ENCODE results near the gene CSTF1.

Gene CSTF1

GRCh38 chr20:56440346-56441007, 48.0 kb downstream of the CSTF1 start:
- Histone ChIP-seq H2AFZ (ENCODE audit: low read depth) (0 out of 2 replicates have a peak overlapping the region, but pooled peaks have one; percentile 9), H3K79me2 (ENCODE audit: insufficient read depth, low read depth) (no peaks in the 10 kb centered on the region), H4K20me1 (ENCODE audit: insufficient read depth) (no peaks in the 10 kb centered on the region), H3K4me1 (ENCODE audit: low read depth, poor library complexity, severe bottlenecking) (peaks cover 47% of the 10 kb centered on the region), H3K27ac (peak overlapping the region; percentile 25; the same call in 1 of the 2 replicates), H3K27me3 (ENCODE audit: insufficient read depth, low read depth) (no peaks in the 10 kb centered on the region), H3K9ac (no peak overlapping the region), H3K4me2 (peak overlapping the region; percentile 83), H3K4me3 (IDR thresholded peaks at IDR 0.05; ENCODE audit: insufficient read depth, low read depth, low read length) (no peak overlapping the region), H3K36me3 (ENCODE audit: insufficient read depth) (no peaks in the 10 kb centered on the region)
- TF ChIP-seq CTCF (conservative IDR thresholded peaks at IDR 0.05; ENCODE audit: low read depth, low read length), result no peak

- Histone ChIP-seq H3K27me3 (ENCODE audit: insufficient read depth, low read depth) (no peaks in the 10 kb centered on the region), H2AFZ (ENCODE audit: low read depth) (peak overlapping the region; percentile 24; the same call in 1 of the 2 replicates), H4K20me1 (ENCODE audit: insufficient read depth) (no peaks in the 10 kb centered on the region), H3K27ac (no peak overlapping the region), H3K4me1 (ENCODE audit: low read depth, poor library complexity, severe bottlenecking) (peaks cover 47% of the 10 kb centered on the region), H3K9ac (no peak overlapping the region), H3K36me3 (ENCODE audit: insufficient read depth) (no peaks in the 10 kb centered on the region), H3K4me3 (IDR thresholded peaks at IDR 0.05; ENCODE audit: insufficient read depth, low read depth, low read length) (no peak overlapping the region), H3K4me2 (peak overlapping the region; percentile 41; the same call in 1 of the 2 replicates), H3K79me2 (ENCODE audit: insufficient read depth, low read depth) (no peaks in the 10 kb centered on the region)
- TF ChIP-seq CTCF (conservative IDR thresholded peaks at IDR 0.05; ENCODE audit: low read depth, low read length), result no peak
These were observed 50.2 kb downstream of the CSTF1 start for GRCh38 chr20:56442389-56443365.

- Histone ChIP-seq H3K4me3 (IDR thresholded peaks at IDR 0.05; ENCODE audit: insufficient read depth, low read depth, low read length) (no peak overlapping the region), H3K27me3 (ENCODE audit: insufficient read depth, low read depth) (no peaks in the 10 kb centered on the region), H2AFZ (ENCODE audit: low read depth) (no peak overlapping the region), H4K20me1 (ENCODE audit: insufficient read depth) (no peaks in the 10 kb centered on the region), H3K4me2 (no peak overlapping the region), H3K36me3 (ENCODE audit: insufficient read depth) (no peaks in the 10 kb centered on the region), H3K79me2 (ENCODE audit: insufficient read depth, low read depth) (no peaks in the 10 kb centered on the region), H3K4me1 (ENCODE audit: low read depth, poor library complexity, severe bottlenecking) (peaks cover 42% of the 10 kb centered on the region), H3K27ac (no peak overlapping the region), H3K9ac (no peak overlapping the region)
- no peak for TF ChIP-seq CTCF (conservative IDR thresholded peaks at IDR 0.05; ENCODE audit: low read depth, low read length)
These were observed 51.5 kb downstream of the CSTF1 start for GRCh38 chr20:56443654-56444540.

GRCh38 chr20:56445130-56445529, 52.7 kb downstream of the CSTF1 start:
- Histone ChIP-seq H2AFZ (ENCODE audit: low read depth) (no peak overlapping the region), H4K20me1 (ENCODE audit: insufficient read depth) (no peaks in the 10 kb centered on the region), H3K4me1 (ENCODE audit: low read depth, poor library complexity, severe bottlenecking) (peaks cover 29% of the 10 kb centered on the region), H3K79me2 (ENCODE audit: insufficient read depth, low read depth) (no peaks in the 10 kb centered on the region), H3K27ac (no peak overlapping the region), H3K9ac (no peak overlapping the region), H3K4me3 (IDR thresholded peaks at IDR 0.05; ENCODE audit: insufficient read depth, low read depth, low read length) (no peak overlapping the region), H3K27me3 (ENCODE audit: insufficient read depth, low read depth) (no peaks in the 10 kb centered on the region), H3K36me3 (ENCODE audit: insufficient read depth) (no peaks in the 10 kb centered on the region), H3K4me2 (no peak overlapping the region)
- no peak for TF ChIP-seq CTCF (conservative IDR thresholded peaks at IDR 0.05; ENCODE audit: low read depth, low read length)
